Stimulated activated CD8-positive, alpha-beta memory T cell treated with anti-CD3 and anti-CD28 coated beads, Interleukin-4, amount 100 ng/mL, for 24 hours (primary cell): Measurements from ENCODE around the gene PTX4.

ENCODE experiments used
- DNase-seq: peaks from one replicate; pipeline ENCODE4 v3.0.0-alpha.2; 2020; ENCODE audit warnings: low read depth

Gene PTX4

GRCh38 chr16:1459967-1460366, 28.8 kb downstream of the PTX4 start:
- DNase-seq, result no peak

- DNase-seq, result no peak
These were observed 29.8 kb downstream of the PTX4 start for GRCh38 chr16:1458977-1459341.

DNA sequence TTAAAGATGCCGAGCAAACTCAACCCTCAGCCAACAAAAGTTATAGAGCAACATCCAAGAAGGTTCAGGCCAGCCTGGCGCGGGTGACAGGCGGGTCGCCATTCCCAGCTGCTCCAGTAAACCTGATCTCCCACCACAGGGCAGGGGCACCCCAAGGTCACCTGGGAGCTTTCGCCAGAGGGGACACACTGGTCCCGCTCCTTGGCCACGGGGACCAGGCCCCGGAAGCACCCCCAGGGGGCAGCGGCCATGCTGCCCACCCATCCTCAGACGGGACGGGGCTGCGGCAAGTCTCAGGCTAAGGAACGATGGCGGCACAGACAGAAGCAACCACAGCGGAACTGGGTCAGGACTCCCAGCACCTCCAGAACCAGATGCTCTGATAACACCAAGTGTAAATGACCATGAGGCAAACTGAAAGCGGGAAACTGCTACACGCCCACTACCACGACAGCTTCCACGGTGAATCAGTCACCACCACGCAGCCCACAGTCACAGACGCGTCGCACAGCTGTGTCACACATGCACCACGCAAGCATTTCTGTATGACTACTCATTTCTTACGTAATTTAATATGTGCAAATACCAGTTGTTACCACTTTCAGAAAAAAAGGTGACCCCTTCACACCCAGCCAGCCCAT, 30.3 kb downstream of the PTX4 start:
- no peak for DNase-seq

GRCh38 chr16:1457489-1458245, 31.1 kb downstream of the PTX4 start:
- no peak for DNase-seq

DNA sequence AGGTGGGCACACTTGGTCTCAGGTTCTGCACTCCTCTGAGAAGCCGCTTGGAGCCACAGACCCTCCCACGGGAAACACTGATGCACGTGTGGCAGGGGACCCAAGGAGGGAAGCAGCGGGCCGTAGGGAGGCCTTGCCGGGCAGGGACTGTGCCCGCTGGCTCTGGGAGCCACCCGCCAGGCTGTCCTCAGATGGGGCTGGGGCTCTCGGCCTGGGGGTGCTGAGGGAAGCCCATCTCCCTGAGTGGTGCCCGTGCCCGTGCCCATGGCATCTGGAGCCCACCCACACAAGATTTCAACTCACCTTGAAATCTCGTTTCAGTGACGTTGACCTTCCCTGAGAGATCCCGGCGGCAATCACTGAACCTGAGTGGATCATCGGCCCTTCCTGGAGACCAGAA, 31.8 kb downstream of the PTX4 start:
- no peak for DNase-seq

- no peak for DNase-seq
These were observed 33.3 kb downstream of the PTX4 start for GRCh38 chr16:1455190-1456171.

DNA sequence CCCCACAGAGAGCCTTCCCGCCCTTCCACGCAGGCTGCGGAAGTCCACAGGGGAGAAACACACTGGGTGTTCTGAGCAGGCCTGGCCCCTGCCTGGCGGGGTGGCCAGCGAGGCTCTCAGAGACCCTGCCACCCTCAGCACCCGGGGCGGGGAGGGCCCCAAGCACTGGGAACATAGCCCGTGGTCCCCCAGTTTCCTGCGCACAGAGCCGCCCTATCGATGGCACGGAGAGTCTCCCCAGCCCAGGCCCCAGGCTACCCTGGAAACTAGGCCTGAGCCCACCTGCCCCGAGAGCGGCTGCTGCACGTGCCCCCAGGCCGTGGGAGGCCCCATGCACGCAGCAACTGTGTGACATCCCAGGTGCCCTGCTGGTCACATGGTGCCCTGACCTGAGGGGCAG, 34.2 kb downstream of the PTX4 start:
- DNase-seq, result no peak

DNA sequence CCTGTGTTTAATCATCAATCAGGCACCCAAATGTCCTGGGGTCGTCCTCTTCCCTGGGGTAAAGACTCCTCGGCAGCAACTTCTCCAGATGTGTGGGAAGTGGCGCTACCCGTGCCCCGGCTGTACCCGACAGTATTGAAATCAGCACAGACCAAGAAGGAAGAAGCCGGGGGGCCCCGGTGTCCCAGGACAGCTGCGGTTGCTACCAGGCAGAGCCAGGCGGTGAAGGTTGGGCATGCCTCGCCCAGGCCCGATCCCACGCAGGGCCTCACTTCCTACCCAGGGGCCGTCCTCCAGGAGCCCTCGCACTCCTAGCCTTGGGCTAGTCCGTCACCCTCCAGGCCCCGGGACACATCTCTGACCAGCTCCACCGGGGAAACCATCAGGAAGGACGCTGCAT, 35.4 kb downstream of the PTX4 start:
- DNase-seq, result no peak

DNA sequence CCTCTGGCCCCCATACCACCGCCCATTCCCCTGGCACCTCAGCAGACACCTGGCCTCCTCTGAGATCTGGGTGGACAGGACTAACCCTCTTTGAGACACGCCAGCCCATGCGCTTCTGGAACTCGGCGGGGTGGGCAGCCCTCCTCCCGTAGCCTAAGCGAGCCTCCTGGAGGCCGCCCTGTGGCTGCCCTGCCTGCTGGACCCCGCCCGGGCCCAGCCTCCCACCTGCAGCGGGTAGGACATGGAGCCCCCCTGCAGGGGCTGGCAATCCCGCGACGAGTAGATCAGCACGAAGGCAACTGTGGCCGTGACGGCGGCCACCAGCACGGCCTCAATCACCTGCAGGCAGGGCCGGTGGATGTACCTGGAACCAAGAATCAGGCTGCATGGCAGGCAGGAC, 36.2 kb downstream of the PTX4 start:
- no peak for DNase-seq

DNA sequence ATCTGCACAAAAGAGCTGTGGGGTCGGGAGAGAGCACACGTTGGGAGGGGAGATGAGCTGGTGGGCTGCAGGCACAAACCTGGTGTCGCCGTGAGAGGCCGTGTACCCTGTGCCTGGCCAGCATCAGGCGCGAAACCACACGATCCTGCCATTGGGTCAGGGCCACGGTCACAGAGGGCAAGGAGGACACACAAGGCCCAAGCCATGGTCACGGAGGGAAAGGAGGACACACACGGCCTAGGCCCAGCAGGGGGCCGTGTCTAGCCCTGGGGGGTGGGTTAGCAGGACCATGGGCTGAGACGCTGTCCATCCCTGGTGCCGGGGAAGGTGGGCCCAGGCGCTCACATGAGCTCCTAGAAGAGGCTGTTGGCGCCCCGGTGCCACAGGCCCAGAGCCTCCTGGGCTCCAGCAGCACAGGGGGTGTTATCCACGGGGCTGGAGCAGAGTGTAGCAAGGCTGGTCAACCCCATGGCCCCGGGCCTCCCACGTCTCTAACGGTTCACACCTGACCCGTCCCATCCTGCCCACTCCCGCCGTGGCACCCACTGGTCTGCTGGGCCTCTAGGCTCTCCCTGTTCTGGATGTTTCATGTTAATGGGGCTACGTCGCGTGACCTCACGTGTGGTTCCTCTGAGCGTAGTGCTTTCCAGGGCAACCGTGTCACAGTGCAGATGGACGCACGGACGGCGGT, 36.9 kb downstream of the PTX4 start:
- DNase-seq, result no peak

- DNase-seq, result no peak
These were observed 37.9 kb downstream of the PTX4 start for GRCh38 chr16:1450841-1451240.

- DNase-seq, result no peak
These were observed 38.5 kb downstream of the PTX4 start for GRCh38 chr16:1450218-1450617.

DNA sequence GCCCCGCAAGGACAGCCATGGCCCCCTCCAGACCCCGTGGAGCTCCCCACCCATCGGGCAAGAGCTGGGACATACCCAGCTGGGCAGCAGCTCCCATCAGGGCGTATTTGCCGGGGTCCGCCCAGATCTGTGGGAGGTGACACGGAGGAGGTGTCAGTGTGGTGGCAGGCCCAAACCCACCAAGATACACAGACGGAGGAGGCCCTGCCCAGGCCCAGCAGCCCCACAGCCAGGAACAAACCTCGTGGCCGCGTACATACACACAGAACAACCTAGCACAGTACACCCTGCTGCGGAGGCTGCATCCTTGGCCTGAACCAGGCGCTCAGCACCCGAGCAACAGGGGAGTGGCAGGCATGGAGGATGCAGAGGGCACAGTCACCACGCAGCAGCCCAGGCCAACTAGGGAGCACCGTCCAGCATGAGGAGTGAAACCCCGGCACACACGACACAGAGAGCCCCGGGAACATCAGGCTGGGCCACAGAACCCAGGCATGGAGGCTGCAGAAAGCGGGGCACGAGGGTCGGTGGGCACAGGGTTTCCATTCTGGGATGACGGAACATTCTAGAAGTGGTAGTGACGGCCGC, 39.4 kb downstream of the PTX4 start:
- DNase-seq, result no peak

GRCh38 chr16:1448536-1449116, 40.1 kb downstream of the PTX4 start:
- DNase-seq, result no peak

- no peak for DNase-seq
These were observed 40.8 kb downstream of the PTX4 start for GRCh38 chr16:1447965-1448364.

- DNase-seq, result no peak
These were observed 42.3 kb downstream of the PTX4 start for GRCh38 chr16:1446296-1447080.

- DNase-seq, result no peak
These were observed 43.1 kb downstream of the PTX4 start for GRCh38 chr16:1445518-1446203.

DNA sequence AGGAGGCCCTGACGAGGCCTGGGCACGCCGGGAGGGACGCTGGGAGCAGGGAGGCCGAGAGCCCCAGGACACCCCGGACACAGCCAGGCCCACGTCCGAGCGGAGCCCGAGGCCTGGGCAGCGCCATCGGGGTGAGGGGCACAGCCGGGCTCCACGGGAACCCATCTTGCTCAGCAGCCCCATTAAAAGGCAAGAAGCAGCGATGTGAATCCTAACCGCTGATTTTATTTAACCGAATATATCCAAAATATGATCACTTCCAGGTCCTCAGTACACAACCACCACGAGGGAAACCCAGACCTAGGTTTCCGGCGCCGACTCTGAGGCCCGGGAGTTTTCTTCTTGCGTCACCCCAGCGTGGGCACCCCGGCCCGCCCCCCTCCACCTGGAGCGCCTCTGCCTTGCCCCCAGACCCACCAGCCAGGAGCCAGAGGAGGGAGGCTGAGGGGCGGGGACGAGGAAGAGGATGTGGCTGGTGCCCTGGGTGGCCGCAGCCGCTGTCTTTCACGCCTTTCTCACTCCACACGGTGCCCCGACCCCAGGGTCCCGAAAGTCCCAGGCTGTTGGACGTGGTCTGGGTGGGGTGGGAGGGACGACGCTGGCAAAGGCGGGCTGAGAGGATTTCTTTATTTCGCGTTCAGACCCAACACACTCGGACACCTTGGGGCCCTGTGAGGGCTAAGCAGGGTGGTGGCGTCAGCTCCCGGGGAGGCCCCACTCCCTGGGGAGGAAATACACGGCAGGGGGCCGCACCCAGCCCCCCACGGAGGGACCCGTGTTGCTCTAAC, 43.8 kb downstream of the PTX4 start:
- no peak for DNase-seq
